SIG-M5 treated with dmso at 0.1 percent for 504 hours (cell line): ENCODE measurements around the gene PPP1R26.
A peak's percentile ranks its signal among the peaks of the same experiment; 100 is the strongest.
"Not testable (repeated sequence)": the region's sequence is repeated elsewhere in the genome, so short reads cannot be mapped to it uniquely, and the experiment has no call there.

Experiments used
- DNase-seq: peaks from one replicate; lab custom pipeline; 2025; ENCODE audit not compliant: unreplicated experiment; lab: John Stamatoyannopoulos, UW

The PPP1R26 gene, protein sequence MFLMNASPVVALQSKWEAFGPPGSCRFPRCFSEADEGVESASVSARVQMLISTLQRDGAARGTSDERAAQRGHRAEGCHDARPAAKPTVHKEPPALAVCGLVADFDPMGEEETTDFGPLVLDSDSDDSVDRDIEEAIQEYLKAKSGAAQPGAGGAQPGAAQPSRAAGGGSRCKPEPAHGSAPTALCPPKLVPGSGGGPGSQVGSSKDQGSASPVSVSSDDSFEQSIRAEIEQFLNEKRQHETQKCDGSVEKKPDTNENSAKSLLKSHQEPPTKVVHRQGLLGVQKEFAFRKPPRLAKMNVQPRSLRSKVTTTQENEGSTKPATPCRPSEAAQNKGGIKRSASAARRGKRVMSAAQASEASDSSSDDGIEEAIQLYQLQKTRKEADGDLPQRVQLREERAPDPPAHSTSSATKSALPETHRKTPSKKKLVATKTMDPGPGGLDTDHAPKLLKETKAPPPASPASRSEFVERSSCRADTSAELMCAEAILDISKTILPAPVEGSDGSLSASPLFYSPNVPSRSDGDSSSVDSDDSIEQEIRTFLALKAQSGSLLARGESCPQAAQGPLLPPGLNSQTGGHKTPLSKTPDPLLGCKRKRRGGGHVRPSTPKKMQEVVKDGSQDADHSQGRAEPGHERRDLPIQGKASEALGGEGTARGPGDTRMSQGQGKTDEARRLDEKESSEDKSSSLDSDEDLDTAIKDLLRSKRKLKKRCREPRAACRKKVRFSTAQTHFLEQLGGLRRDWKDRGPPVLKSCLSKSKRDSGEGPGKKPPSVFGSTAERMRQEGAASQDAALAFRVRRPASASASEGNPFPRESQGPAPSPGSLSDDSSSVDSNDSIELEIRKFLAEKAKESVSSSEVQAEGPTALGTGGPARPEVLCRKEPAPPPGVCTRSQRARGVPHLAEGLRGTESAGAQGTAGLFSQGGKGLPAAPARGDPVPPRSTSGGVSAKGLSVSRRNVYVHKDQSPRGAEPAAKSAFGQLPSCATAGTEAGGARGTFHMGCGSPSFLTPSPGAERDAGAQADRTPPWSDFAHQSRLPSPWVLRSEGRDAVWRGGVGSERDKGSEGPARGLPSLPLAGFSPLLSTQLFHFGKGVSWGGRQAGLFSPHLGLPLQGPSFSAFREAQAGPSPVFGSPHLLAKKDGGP (N-terminal part only)

DNA sequence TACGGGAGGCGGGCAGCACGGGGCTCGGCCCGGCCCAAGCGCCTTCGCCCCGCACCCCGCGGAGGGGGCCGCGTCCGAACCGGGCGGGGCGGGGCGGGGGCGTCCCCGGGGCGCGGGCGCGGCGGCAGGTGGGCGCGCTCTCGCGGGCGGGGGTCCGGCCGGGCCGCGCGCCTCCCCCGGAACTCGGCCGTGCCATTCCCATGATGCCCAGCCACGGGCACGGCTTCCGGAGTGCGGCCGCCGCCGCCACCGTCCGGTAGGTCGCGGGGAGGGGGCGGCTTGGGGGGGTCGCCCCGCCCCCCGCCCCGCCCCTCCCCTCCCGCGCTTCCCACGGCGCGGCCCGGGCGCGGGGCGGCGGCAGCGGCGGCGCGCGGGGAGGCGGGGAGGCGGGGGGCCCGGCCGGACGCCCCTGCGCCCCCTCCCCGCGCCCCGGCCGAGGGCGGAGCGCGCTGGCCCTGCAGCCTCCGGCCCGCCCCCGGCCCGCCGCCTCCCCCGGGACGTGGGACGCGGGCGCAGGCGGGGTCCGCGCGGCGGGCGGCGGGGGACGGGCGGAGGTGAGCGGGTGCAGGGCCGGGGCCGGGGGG is at the start of gene PPP1R26:
Gene PPP1R26, plus strand, starts transcription at position 314 of the 584 bp plus-strand sequence. CDS start 4,729 bp downstream, outside the sequence.
- DNase-seq = no peak

DNA sequence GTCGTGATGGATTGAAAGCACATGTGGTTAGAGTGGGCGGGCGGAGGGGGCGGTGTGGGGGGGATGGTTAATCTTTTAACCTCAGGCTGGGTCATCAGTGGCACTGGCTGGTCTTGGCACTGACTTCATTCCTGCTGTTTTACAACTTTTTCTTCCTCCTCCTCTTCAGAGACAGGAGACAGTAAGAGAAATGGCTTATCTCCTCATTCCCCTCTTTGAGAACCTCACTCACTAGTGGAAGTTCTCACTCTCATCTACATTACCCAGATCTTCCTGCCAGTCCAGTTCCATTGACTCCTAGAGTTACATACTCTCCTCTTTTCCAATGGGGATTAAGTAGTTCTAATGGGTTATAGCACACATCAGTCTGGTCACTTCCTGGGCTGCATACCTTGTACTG is 42.3 kb upstream of the PPP1R26 start:
- DNase-seq = no peak

DNA sequence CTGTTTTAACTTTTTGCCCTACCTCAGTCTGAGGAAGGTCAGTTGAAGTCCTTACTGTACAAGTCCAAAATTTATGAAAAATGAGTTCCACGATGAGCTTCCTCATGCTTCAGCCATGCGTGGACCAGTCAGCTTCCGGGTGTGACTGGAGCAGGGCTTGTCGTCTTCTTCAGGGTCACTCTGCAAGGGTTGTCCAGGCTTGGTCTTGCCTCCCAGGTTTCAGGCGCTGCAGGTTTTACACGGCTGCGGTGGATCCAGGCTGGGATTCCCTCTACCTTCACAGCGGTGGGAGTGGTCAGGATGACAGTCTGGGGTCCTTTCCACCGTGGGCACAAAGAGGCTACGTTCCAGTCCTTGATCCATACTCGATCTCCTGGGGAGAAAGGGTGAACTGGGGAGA is 41.9 kb upstream of the PPP1R26 start:
- DNase-seq = not testable (repeated sequence)

DNA sequence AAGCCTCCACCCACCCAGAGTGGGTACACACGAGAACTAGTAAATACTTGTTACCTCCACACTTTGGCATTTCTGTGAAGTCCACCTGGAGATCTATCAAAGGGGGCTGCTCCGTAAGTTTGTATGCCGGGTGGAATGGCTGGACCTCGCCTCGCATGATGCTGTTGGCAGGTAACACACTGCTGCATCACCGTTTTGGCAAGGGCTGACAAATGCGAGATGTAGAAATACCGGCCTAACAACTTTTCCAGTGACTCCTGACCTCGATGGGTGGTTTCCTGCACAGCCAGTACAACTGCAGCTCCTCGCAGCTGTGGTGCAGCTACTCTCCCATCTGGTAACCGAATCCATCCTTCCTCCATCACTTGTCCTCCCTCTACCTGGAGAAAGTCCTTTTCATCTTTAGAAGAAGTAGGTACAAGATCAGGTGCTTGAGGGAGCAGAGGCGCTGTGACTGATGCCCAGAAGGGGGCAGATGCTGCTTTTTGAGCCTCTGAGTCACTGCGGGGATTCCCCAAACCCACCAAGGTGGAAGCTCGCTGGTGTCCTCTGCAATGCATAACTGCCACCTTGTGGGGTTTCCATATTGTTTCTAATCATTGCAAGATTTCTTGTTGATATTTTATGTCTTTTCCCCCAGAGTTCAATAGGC is 40.9 kb upstream of the PPP1R26 start:
- DNase-seq = not testable (repeated sequence)

DNA sequence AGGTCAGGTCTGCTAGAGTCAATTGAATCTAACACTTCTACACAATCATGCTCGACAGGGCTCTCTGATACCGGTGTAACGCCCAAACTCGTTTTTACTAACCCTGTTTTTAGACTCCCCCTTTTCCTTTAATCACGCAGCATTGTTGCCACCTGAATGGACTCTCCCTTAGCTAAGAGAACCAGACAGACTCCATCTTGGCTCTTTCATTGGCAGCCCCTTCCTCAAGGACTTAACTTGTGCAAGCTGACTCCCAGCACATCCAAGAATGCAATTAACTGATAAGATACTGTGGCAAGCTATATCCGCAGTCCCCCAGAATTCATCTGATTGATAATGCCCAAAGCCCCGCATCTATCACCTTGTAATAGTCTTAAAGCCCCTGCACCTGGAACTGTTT is 40.1 kb upstream of the PPP1R26 start:
- DNase-seq = not testable (repeated sequence)

DNA sequence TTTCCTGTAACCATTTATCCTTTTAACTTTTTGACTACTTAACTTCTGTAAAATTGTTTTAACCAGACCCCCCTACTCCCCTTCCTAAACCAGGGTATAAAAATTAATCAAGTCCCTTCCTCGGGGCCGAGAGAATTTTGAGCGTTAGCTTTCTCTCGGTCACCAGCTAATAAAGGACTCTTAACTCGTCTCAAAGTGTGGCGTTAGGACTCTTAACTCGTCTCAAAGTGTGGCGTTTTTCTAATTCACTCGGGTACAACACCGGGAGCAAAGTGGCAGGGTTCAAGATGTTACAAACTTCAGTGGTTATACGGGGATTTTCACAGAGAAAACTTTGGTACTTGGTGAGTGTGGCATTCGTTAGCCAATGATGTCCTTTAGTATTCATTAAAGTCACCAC is 39.7 kb upstream of the PPP1R26 start:
- no peak for DNase-seq

DNA sequence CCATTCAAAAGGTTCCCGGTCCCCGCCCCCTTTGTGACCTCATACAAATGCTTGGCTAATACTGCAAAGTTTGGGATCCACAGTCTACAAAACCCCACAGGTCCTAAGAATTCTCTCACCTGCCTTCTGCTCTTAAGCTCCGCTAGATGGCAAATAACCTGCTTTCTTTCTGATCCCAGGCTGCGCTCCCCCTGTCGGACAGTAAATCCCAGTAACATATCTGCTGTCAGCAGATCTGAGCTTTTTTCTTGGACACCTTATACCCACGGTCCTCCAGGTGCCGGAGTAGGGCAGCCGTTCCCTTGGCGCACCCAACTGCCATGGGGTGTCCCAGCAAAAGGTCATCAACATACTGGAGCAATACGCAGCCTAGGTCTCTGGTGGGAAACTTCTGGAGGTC is 39.0 kb upstream of the PPP1R26 start:
- DNase-seq = peak; percentile 25

DNA sequence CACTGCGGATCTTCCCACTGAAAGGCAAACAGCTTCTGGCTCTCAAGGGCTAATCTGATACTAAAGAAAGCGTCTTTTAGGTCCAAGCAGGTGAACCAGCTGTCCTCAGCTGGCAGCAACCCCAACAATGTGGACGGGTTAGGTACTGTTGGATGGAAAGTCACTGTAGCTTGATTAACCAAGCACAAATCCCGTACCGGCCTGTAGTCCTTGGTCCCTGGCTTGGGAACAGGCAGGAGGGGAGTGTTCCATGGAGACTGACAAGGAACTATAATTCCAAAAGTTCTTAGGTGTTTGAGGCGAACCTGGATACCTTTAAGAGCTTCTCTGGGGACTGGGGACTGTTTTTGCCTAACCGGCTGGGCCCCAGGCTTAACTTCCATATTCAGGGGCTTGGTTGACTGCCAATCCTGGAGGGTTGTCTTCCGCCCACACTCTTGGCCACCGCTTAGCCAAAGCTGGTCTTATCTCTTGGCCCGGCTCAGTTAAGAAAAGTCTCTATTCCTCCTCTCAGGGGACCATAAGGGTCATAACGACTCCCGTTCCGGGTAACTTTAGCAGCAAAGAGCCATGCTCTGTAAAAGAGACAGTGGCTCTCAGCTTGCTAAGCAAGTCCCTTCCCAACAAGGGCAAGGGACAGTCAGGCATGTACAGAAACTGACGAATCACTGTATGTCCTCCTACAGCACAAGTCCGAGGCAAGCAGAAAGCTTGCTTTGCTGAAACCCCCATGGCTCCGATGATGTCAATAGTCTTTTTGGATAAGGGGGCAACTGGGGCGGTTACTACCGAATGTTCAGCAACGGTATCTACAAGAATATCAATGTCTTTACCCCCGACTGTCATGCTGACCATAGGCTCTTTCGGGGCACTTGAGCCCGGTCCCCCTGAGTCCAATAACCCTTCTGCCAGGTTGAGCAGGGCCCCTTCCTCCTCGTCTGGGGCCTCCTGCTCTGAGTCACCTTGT is 38.2 kb upstream of the PPP1R26 start:
- DNase-seq = not testable (repeated sequence)

DNA sequence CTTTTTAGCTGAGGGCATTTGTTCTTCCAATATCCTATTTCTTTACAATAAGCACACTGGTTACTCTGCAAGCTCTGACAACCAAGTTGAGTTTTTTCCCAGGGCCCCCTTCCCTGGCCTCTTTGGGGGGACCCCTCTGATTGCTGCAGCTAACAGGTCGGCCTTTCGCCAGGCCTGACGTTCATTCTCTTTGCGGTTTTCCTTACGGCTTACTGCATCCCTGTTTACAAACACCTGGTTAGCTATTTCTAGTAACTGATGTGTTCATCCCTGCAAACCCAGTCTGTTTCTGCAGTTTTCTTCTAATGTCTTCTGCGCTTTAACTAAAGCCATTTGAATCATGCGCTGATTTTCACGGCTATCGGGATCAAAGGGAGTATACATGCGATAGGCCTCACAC is 37.5 kb upstream of the PPP1R26 start:
- DNase-seq = no peak

DNA sequence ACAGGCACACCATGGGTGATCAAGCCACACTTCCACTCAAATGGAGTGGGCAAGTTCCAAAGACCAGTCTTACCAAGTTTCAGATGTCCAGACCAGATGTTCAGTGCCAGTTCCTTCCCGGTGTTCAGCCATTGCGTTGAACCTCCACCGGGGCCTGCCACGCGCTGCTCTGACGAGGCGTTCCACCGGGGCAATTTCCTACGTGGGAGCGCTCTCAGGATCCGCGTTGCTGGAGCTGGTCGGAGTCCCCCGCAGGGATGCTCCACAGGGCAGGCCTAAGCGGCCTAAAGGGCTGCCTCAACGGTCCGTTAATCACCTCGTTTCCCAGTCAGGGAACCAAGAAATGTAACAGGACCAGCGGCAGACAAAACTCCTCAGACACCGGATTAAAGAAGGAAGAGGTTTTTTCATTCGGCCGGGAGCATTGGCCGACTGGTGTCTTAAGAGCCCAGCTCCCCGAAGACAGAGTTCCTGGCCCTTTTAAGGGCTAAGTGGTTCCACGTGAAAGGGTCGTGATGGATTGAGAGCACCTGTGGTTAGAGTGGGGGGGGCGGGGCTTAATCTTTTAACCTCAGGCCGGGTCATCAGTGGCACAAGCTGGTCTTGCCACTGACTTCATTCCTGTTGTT is 35.7 kb upstream of the PPP1R26 start:
- DNase-seq = no peak

DNA sequence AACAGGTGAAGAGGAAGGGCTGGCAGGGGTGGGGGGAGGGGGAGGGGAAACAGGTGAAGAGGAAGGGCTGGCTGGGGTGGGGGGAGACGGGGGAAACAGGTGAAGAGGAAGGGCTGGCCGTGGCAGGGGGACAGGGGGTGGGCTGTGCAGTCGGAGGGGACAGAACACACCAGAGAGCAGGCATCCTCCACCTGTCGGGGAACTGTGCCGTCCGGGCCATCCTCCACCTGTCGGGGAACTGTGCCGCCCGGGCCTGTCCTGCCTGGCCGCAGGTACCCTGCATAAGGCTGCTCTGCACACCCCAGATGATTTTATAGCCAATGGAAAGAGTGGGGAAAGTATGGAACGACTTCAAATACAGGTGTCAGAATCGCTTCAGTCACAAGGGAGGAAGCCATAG is 32.5 kb upstream of the PPP1R26 start:
- DNase-seq = no peak

DNA sequence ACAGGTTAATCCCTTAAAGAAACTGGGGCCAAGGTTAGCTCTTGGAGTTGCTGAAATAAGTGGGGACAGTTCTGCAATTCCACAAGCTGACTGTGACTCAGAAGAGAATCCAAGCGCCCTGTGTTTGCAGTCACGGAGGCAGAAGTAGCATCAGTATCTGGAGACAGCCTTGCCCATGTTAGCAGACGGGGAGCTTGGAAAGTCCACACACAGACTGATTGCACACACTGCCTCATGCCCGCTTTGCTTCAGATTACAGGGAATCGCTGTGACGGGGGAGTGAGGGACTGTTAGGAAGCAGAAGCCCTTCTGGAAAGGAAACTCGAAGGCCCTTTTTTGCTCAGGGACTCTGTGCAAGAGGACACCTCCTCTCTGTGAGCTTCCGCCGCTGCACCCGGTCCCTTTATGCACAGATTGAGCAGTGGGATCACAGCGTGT is 30.9 kb upstream of the PPP1R26 start:
- no peak for DNase-seq

DNA sequence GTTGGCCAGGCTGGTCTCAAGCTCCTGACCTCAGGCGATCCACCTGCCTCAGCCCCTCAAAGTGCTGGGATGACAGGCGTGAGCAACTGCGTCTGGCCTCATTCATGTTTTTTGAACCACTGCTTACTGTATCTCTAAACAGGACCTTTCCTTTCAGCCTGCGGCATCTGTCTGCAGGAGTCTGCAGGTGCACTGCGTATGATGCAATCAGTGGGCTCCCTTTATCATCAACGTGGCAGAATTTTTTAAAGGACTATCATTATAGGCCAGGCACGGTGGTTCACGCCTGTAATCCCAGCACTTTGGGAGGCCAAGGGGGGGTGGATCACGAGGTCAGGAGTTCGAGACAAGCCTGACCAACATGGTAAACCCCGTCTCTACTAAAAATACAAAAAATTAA is 30.1 kb upstream of the PPP1R26 start:
- DNase-seq = not testable (repeated sequence)

DNA sequence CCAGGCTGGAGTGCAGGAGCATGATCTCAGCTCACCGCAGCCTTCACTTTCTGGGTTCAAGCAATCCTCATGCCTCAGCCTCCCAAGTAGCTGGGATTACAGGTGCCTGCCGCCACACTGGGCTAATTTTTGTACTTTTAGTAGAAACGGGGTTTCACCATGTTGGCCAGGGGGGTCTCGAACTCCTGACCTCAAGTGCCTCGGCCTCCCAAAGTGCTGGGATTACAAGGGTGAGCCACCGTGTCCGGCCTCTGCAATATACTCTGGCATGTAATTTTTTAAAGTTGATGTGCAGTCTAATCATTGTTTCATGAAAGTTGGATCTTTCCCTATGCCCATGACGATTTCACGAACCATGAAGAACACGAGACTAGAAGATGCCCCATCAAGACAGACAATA is 28.6 kb upstream of the PPP1R26 start:
- no peak for DNase-seq

DNA sequence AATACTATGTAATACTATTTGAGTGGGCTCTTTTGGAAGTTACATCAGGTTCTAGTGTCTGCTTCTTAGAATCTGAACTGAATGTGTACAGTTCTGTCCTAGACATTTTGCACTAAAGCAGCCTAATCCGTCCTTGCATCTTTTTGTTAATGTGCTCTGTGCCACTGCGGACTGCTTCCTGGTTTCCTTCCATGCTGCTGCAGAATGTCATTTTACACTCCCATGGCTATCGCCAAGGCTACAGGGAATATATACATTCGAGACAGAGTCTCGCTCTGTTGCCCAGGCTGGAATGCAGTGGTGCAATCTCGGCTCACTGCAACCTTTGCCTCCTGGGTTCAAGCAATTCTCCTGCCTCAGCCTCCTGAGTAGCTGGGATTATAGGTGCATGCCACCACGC is 27.7 kb upstream of the PPP1R26 start:
- DNase-seq = not testable (repeated sequence)

DNA sequence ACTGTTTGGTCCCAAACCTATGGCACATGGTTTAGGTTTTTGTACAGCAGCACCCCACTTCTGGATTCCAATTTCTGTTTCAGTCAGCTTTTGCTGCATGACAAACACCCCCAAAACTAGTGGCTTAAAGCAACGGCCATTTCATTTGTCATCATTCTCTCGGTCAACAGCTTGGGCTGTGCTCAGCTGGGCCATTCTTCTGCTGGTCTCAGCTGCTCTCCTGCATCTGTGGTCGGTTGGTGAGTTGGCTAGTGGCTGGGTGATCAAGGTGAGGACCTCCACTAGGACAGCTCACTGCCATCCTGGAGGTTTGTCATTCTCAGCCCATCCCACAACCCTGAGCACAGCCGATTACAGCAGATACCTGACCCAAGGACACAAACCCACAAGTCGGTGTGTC is 24.8 kb upstream of the PPP1R26 start:
- no peak for DNase-seq

DNA sequence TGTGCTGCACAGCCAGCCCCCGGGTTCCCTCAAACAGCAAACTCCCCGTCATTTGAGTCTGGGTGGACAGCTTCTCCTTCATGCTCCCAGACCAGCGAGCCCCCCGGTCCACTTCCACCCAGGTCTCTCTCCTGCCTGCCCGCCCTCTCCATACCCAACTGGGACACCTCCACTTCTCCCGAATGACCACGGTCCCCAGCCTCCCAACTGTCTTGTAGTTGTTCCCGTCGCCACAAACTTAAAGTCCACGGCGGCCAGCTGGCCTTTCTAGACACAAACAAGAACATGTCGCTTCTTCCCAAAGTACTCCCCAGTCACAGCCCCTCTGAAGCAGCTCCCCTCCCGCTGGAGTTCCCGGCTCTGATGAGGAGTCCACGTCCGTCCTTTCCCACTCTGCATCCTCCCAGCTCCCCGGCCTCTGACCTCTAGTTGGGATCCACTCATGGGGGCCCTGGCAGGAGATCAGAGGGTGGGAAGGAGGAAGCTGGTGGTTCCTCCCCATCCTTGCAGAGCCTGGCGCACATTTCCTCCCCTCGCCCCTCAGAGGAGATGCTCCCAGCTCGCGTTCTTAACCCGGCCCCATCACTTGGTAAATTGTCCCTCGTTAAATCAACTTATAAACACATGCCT is 24.1 kb upstream of the PPP1R26 start:
- DNase-seq = no peak

DNA sequence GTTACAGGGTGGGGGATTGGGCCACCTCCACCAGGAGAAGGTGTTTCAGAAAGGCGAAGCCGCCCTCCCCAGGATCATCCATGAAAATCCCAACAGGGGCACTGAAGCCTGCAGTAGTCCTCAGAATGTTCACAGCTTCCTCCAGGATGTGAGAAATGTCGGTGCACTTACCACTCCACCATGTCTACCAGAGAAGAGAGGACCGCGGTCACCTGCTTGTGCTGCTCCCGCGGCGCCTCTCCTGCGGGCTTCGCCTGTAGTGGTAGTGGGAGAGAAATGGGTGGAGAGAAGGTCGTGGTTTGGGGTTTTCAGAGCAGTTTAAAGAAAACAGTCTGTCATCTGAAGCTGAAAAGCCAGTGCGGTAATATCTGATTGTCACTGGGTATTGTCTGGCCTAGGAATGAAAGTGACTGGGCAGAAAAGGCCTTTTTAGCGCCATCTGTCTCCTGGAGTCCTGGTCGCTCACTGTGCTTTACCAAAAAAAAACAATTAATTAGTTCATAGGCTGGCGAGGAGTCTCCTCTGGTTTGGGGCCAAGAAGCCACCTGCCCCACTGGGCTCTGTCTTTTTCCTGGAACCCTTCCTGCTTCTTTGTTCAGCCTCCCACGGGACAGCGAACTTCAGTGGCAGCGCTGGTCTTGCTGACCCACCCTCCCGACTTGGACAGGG is 23.0 kb upstream of the PPP1R26 start:
- DNase-seq = no peak
